RWPE2 (cell line): ENCODE results near the gene WEE1.
"Not testable (repeated sequence)": the region's sequence is repeated elsewhere in the genome, so short reads cannot be mapped to it uniquely, and the experiment has no call there.

Experiments used
- ATAC-seq: fragments of 200-7000 bp; cut with Tn5 transposase; 3 replicates; pipeline ENCODE4 v1.9.1; 2021; ENCODE audit warnings: low read depth
- DNase-seq: peaks from one replicate; pipeline ENCODE4 v3.0.0-alpha.2; 2020; ENCODE audit warnings: low spot score
- H3K27ac ChIP-seq: fragments of 450-650 bp; 2 replicates; pipeline ENCODE4 v1.5.1; 2017; ENCODE audit warnings: mild to moderate bottlenecking; ENCODE audit not compliant: poor library complexity, severe bottlenecking
- H3K27me3 ChIP-seq: fragments of 250-450 bp; sonication (Bioruptor Pico); 2 replicates; pipeline ENCODE4 v1.5.1; 2021; ENCODE audit warnings: mild to moderate bottlenecking, moderate library complexity; ENCODE audit not compliant: insufficient read depth, poor library complexity, severe bottlenecking
- H3K36me3 ChIP-seq: fragments of 250-450 bp; sonication (Bioruptor Pico); 2 replicates; pipeline ENCODE4 v1.5.1; 2020; ENCODE audit warnings: low read depth, mild to moderate bottlenecking, moderate library complexity
- H3K4me1 ChIP-seq: fragments of 250-450 bp; sonication (Bioruptor Pico); 2 replicates; pipeline ENCODE4 v1.5.1; 2021; ENCODE audit warnings: mild to moderate bottlenecking, moderate library complexity; ENCODE audit not compliant: insufficient read depth, poor library complexity, severe bottlenecking
- H3K4me3 ChIP-seq: fragments of 250-450 bp; sonication (Bioruptor Pico); 2 replicates; pipeline ENCODE4 v1.5.1; 2021; ENCODE audit warnings: mild to moderate bottlenecking, moderate library complexity; ENCODE audit not compliant: severe bottlenecking
- H3K9me3 ChIP-seq: fragments of 250-450 bp; sonication (Bioruptor Pico); 2 replicates; pipeline ENCODE4 v1.5.1; 2021; ENCODE audit warnings: mild to moderate bottlenecking, moderate library complexity; ENCODE audit not compliant: severe bottlenecking
- CTCF ChIP-seq: fragments of 450-650 bp; IDR thresholded peaks from one replicate; pipeline ENCODE4 v1.5.1; 2017; ENCODE audit warnings: mild to moderate bottlenecking, moderate library complexity; ENCODE audit not compliant: poor library complexity, severe bottlenecking

Gene WEE1

DNA sequence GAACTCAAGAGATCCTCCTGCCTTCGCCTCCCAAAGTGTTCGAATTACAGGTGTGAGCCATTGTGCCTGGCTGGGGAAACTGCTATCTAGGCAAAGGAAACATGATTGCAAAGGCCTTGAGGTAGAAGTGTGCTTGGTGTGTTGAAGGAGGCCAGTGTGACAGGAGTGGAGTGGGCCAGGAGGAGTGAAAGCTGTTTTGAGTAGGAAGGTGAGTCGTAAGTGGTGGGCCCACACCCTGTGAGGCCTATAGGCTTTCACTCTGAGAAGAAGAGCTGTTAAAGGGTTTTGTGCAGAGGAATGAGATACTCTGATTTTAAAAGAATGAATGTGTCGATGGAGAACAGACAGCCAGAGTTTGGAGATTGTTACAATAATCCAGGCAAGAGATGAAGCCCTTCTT lies 43.4 kb downstream of the WEE1 start:
- H3K27ac ChIP-seq: no peak overlapping the region
- H3K4me1 ChIP-seq: peaks cover 12% of the 10 kb centered on the region
- DNase-seq (no peak), ATAC-seq (no peak)
- no peaks in the 10 kb centered on the region for H3K36me3 ChIP-seq
- H3K27me3 ChIP-seq: no peaks in the 10 kb centered on the region
- no peak for TF ChIP-seq CTCF
- no peaks in the 10 kb centered on the region for H3K9me3 ChIP-seq
- H3K4me3 ChIP-seq: no peak overlapping the region

DNA sequence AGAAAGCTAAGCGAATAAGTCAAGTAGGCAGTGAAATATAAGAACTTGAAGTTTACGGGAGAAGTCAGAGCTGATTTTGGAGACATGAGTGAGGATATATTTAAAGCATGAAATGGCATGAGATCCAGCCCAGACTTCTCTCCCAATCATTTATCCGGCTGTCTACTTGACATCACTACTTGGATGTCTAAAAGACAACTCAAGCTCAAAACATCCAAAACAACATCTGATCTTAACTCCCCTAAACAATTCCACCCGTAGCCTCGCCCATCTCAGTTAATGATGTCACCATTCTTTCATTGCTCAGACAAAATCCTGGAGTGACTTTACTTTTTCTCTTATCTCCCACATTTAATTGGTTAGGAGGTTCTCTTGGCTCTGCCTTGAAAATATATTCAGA lies 44.5 kb downstream of the WEE1 start:
- Histone ChIP-seq H3K4me3 (no peak overlapping the region), H3K4me1 (peaks cover 6% of the 10 kb centered on the region), H3K27me3 (no peaks in the 10 kb centered on the region), H3K36me3 (no peaks in the 10 kb centered on the region), H3K27ac (no peak overlapping the region), H3K9me3 (no peaks in the 10 kb centered on the region)
- TF ChIP-seq CTCF: no peak
- DNase-seq (no peak), ATAC-seq (no peak)

DNA sequence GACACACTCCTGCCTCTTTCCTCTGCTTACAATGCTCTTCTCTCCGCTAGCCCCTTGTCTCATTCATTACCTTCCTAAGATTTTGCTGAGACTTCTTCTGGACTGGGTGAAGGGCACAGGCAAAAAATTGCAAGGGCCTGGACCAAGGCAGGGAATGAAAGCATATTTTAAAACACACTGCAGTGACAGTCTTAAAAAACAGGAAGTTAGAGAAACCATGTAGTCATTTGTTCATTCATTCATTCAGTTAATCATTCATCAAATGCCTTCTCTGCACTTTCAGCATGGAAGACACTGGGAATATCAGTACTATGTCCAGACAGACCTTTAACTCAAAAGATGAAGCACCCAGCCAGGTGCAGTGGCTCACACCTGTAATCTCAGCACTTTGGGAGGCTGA lies 45.5 kb downstream of the WEE1 start:
- H3K4me3 ChIP-seq: no peak overlapping the region
- no peaks in the 10 kb centered on the region for H3K9me3 ChIP-seq
- H3K36me3 ChIP-seq: no peaks in the 10 kb centered on the region
- no peak overlapping the region for H3K27ac ChIP-seq
- no peaks in the 10 kb centered on the region for H3K4me1 ChIP-seq
- DNase-seq (no peak), ATAC-seq (no peak)
- no peaks in the 10 kb centered on the region for H3K27me3 ChIP-seq
- TF ChIP-seq CTCF: no peak

DNA sequence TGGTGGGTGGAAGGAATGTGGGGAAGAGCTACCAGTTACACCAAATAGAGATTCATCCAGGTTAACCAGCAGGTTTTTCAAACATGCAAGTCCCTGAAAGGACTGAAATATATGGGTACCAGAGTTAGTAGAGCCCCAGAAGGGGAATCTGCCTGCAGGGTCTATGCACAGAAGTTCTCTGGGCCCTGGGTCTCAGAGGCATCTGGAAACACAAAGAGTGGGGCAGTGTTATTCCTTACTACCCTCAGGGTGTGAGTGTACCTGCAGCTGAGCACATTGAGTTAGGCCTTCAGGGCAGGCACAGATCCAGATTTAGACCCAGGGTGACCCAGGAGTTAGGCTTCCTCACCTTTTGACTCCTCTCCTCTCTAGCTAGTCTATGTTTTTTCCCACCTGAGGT lies 46.5 kb downstream of the WEE1 start:
- TF ChIP-seq CTCF: no peak
- no peak for DNase-seq
- no peak overlapping the region for H3K27ac ChIP-seq
- no peaks in the 10 kb centered on the region for H3K36me3 ChIP-seq
- no peak overlapping the region for H3K4me3 ChIP-seq
- H3K27me3 ChIP-seq: no peaks in the 10 kb centered on the region
- H3K9me3 ChIP-seq: no peaks in the 10 kb centered on the region
- no peaks in the 10 kb centered on the region for H3K4me1 ChIP-seq
- ATAC-seq: no peak

GRCh38 chr11:9622353-9622752 lies 48.9 kb downstream of the WEE1 start:
- H3K36me3 ChIP-seq, DNase-seq, ATAC-seq, H3K4me1 ChIP-seq, H3K27me3 ChIP-seq, H3K4me3 ChIP-seq, H3K27ac ChIP-seq, H3K9me3 ChIP-seq: not testable (repeated sequence)

DNA sequence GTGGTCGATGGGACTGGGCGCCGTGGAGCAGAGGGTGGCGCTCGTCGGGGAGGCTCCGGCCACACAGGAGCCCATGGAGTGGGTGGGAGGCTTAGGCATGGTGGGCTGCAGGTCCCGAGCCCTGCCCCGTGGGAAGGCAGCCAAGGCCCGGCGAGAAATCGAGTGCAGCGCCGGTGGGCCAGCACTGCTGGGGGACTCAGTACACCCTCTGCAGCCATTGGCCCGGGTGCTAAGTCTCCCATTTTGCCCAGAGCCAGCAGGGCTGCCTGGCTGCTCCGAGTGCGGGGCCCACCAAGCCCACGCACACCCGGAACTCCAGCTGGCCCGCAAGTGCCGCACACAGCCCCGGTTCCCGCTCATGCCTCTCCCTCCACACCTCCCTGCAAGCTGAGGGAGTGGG lies 49.6 kb downstream of the WEE1 start:
- not testable (repeated sequence) for H3K27ac ChIP-seq, ATAC-seq, H3K4me3 ChIP-seq, H3K9me3 ChIP-seq, H3K27me3 ChIP-seq, H3K36me3 ChIP-seq, DNase-seq, H3K4me1 ChIP-seq
